Fibroblast of lung (primary cell): ENCODE data around the gene CHN2.

ENCODE experiments used
- EZH2 ChIP-seq: IDR thresholded peaks from 2 replicates; pipeline ENCODE4 v1.5.1; 2012; ENCODE audit warnings: low read length, control low read depth, mild to moderate bottlenecking; ENCODE audit errors: missing control alignments
- TF ChIP-seq, protein P1 (sequence below), 2 donors: IDR thresholded peaks in 1 of 2; conservative IDR thresholded peaks in 1 of 2; 1 replicate in 1 of 2; 2 replicates in 1 of 2; pipeline ENCODE4 v1.5.1; 2011 to 2012; ENCODE audit warnings: low read length in 2 of 2, control low read depth in 1 of 2, inconsistent platforms in 1 of 2, low read depth in 1 of 2, mild to moderate bottlenecking in 1 of 2

DNA sequence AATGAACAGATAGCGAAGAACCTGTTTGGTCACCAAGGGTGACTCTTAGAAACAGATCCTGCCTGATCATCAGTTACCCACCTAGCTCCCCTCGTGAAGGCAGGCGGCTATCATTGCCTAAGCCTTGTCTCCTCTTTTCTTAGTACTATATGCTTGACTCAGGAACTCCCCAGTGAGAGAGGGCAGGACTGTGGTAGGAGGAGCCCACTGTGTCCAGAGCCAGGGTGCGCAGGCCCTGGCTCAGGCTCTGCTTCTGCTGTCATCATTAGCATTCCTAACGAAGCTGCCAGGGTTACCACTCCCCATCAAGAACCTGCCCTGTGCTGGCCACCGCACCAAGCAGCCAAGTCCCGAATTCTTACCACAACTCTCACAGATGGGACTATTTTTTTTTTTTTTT, 160.8 kb downstream of the CHN2 start:
- TF ChIP-seq, protein P1, sequence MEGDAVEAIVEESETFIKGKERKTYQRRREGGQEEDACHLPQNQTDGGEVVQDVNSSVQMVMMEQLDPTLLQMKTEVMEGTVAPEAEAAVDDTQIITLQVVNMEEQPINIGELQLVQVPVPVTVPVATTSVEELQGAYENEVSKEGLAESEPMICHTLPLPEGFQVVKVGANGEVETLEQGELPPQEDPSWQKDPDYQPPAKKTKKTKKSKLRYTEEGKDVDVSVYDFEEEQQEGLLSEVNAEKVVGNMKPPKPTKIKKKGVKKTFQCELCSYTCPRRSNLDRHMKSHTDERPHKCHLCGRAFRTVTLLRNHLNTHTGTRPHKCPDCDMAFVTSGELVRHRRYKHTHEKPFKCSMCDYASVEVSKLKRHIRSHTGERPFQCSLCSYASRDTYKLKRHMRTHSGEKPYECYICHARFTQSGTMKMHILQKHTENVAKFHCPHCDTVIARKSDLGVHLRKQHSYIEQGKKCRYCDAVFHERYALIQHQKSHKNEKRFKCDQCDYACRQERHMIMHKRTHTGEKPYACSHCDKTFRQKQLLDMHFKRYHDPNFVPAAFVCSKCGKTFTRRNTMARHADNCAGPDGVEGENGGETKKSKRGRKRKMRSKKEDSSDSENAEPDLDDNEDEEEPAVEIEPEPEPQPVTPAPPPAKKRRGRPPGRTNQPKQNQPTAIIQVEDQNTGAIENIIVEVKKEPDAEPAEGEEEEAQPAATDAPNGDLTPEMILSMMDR (conservative IDR thresholded peaks at IDR 0.05 in 1 of 2, IDR thresholded peaks at IDR 0.05 in 1 of 2; ENCODE audit: low read depth in 1 of 2, low read length in 2 of 2) = no peak
- TF ChIP-seq EZH2 = no peak
